Vagina (tissue), 2 donors: ENCODE measurements around the gene BSG. TPM values are rescaled to one million over a fixed set of nuclear protein-coding genes. Genes with fewer than 3 reads are reported as not detected.

ENCODE experiments used
- DNase-seq, 2 donors: peaks; one replicate each; pipeline ENCODE4 v3.0.0-alpha.2; 2017; ENCODE audit errors: extremely low spot score in 2 of 2
- H3K27ac ChIP-seq: fragments of 200-600 bp; sonication (generic); one replicate; pipeline ENCODE4 v1.5.1; 2019
- H3K27me3 ChIP-seq: fragments of 200-600 bp; sonication (generic); one replicate; pipeline ENCODE4 v1.5.1; 2019
- H3K36me3 ChIP-seq, 2 donors: fragments of 200-600 bp; sonication (generic); one replicate each; pipeline ENCODE4 v1.5.1; 2017 to 2019
- H3K4me1 ChIP-seq: fragments of 200-600 bp; sonication (generic); one replicate; pipeline ENCODE4 v1.5.1; 2019
- H3K4me3 ChIP-seq, 2 donors: fragments of 200-600 bp; sonication (generic); 1 replicate in 1 of 2; 2 replicates in 1 of 2; pipeline ENCODE4 v1.5.1; 2016 to 2019
- H3K9me3 ChIP-seq: fragments of 200-600 bp; sonication (generic); one replicate; pipeline ENCODE4 v1.5.1; 2019
- CTCF ChIP-seq, 3 experiments: fragments of 450-650 bp in 2 of 3; fragments of 200-600 bp in 1 of 3; sonication (generic) in 1 of 3; IDR thresholded peaks; one replicate each; pipeline ENCODE4 v1.5.1; 2017 to 2019; ENCODE audit warnings: antibody characterized with exemption in 3 of 3, mild to moderate bottlenecking in 2 of 3, moderate library complexity in 2 of 3
- POLR2A ChIP-seq, 2 donors: fragments of 450-650 bp; IDR thresholded peaks; one replicate each; pipeline ENCODE4 v1.6.1; 2017; ENCODE audit warnings: antibody characterized with exemption in 2 of 2, mild to moderate bottlenecking in 2 of 2, moderate library complexity in 2 of 2
- POLR2AphosphoS5 ChIP-seq, 2 donors: sonication (generic); formaldehyde crosslinking; IDR thresholded peaks; one replicate each; pipeline ENCODE4 v1.9.0; 2017; ENCODE audit warnings: antibody characterized with exemption in 2 of 2, mild to moderate bottlenecking in 2 of 2, low read depth in 1 of 2; ENCODE audit not compliant: insufficient read depth in 1 of 2
- intact Hi-C: fragments of 100-400 bp; cut with DNase I; formaldehyde crosslinking; loops from one replicate; pipeline ENCODE4 v1.15.1; 2023
- total RNA-seq: library from RNA; depleted of rRNA; stranded (reverse); fragments of >200 nt; gene quantifications from one replicate; pipeline ENCODE4 v1.2.3, GENCODE V29; 2016

Gene BSG
- total RNA-seq, 1 donor from 2014 or later = 231 TPM

GRCh38 chr19:548886-549830, 23.2 kb upstream of the BSG start:
- H3K27ac ChIP-seq = no peak overlapping the region
- peaks cover 11% of the 10 kb centered on the region for H3K4me1 ChIP-seq
- H3K36me3 ChIP-seq = no peaks in the 10 kb centered on the region
- DNase-seq = no peak
- H3K9me3 ChIP-seq = no peaks in the 10 kb centered on the region
- TF ChIP-seq POLR2A (IDR thresholded peaks at IDR 0.05) (no peak), POLR2AphosphoS5 (IDR thresholded peaks at IDR 0.05; ENCODE audit: insufficient read depth in 1 of 2, low read depth in 1 of 2) (no peak), CTCF (IDR thresholded peaks at IDR 0.05) (no peak)
- no peaks in the 10 kb centered on the region for H3K27me3 ChIP-seq
- H3K4me3 ChIP-seq = no peak overlapping the region
- intact Hi-C loops = no loop called here

- no peak overlapping the region for H3K4me3 ChIP-seq
- H3K27ac ChIP-seq = no peak overlapping the region
- TF ChIP-seq POLR2A (IDR thresholded peaks at IDR 0.05) (no peak), CTCF (IDR thresholded peaks at IDR 0.05) (no peak), POLR2AphosphoS5 (IDR thresholded peaks at IDR 0.05; ENCODE audit: insufficient read depth in 1 of 2, low read depth in 1 of 2) (no peak)
- H3K36me3 ChIP-seq = no peaks in the 10 kb centered on the region
- no peaks in the 10 kb centered on the region for H3K9me3 ChIP-seq
- peaks cover 28% of the 10 kb centered on the region for H3K4me1 ChIP-seq
- intact Hi-C loops = no loop called here
- DNase-seq = no peak
- H3K27me3 ChIP-seq = no peaks in the 10 kb centered on the region
Observed at GRCh38 chr19:554817-555216, 17.6 kb upstream of the BSG start.

- H3K4me1 ChIP-seq = peaks cover 28% of the 10 kb centered on the region
- H3K27me3 ChIP-seq = no peaks in the 10 kb centered on the region
- H3K36me3 ChIP-seq = no peaks in the 10 kb centered on the region
- no peak overlapping the region for H3K27ac ChIP-seq
- no peaks in the 10 kb centered on the region for H3K9me3 ChIP-seq
- intact Hi-C loops = no loop called here
- no peak for DNase-seq
- TF ChIP-seq POLR2A (IDR thresholded peaks at IDR 0.05) (no peak), CTCF (IDR thresholded peaks at IDR 0.05) (no peak), POLR2AphosphoS5 (IDR thresholded peaks at IDR 0.05; ENCODE audit: insufficient read depth in 1 of 2, low read depth in 1 of 2) (no peak)
- no peak overlapping the region for H3K4me3 ChIP-seq
Observed at GRCh38 chr19:555474-555808, 17.0 kb upstream of the BSG start.

GRCh38 chr19:556611-557382, 15.6 kb upstream of the BSG start:
- intact Hi-C loops = no loop called here
- Histone ChIP-seq H3K27me3 (no peaks in the 10 kb centered on the region), H3K9me3 (no peaks in the 10 kb centered on the region), H3K36me3 (no peaks in the 10 kb centered on the region), H3K27ac (no peak overlapping the region), H3K4me1 (peaks cover 19% of the 10 kb centered on the region), H3K4me3 (no peak overlapping the region)
- no peak for DNase-seq
- TF ChIP-seq CTCF (IDR thresholded peaks at IDR 0.05) = no peak
- no peak for TF ChIP-seq POLR2A (IDR thresholded peaks at IDR 0.05)
- no peak for TF ChIP-seq POLR2AphosphoS5 (IDR thresholded peaks at IDR 0.05; ENCODE audit: insufficient read depth in 1 of 2, low read depth in 1 of 2)
